AG04450 (cell line): ENCODE results near the gene NSUN2. TPM values are rescaled to one million over a fixed set of nuclear protein-coding genes. Genes with fewer than 3 reads are reported as not detected.

Experiments
- CTCF ChIA-PET: fragments of 300-600, 350-600 bp; formaldehyde crosslinking; extraction: SDS; loops from one replicate; lab custom pipeline; 2022; ENCODE audit warnings: antibody characterized with exemption, inconsistent platforms; lab: Charles Lee
- POLR2A ChIA-PET: fragments of 350-600 bp; formaldehyde crosslinking; extraction: SDS; loops from one replicate; lab custom pipeline; 2021; ENCODE audit warnings: antibody characterized with exemption, inconsistent platforms; lab: Yijun Ruan, JAX
- DNase-seq: peaks from one replicate; pipeline ENCODE4 v3.0.0-alpha.2; 2011; ENCODE audit warnings: low read depth, low spot score
- H3K27ac ChIP-seq: one replicate; pipeline ENCODE4 v1.5.1; 2012; ENCODE audit warnings: low read depth, low read length, control low read depth
- H3K27me3 ChIP-seq: one replicate; pipeline ENCODE4 v1.6.0; 2012; ENCODE audit warnings: low read length; ENCODE audit not compliant: control insufficient read depth, insufficient read depth
- H3K4me3 ChIP-seq: 2 replicates; pipeline ENCODE4 v1.5.1; 2011; ENCODE audit warnings: mild to moderate bottlenecking, low read depth, low read length, control low read depth
- H3K9me3 ChIP-seq: 2 replicates; pipeline ENCODE4 v1.5.1; 2012; ENCODE audit warnings: low read length; ENCODE audit not compliant: control insufficient read depth, insufficient read depth
- CTCF ChIP-seq: IDR thresholded peaks from 2 replicates; pipeline ENCODE4 v1.5.1; 2011; ENCODE audit warnings: low read depth, low read length, control low read depth, inconsistent platforms
- polyA plus RNA-seq: library from polyadenylated mRNA; depleted of rRNA; stranded (reverse); fragments of >200 nt; gene quantifications from 2 replicates; pipeline ENCODE4 v1.2.3, GENCODE V29; 2011; rRNA removed

The NSUN2 gene
- polyA plus RNA-seq, 1 experiment: 42.0 TPM

GRCh38 chr5:6551287-6551954, 81.4 kb downstream of the NSUN2 start:
- H3K9me3 ChIP-seq: peaks cover 3% of the 10 kb centered on the region; the same call in 1 of the 2 replicates
- no peak overlapping the region for H3K4me3 ChIP-seq
- no peaks in the 10 kb centered on the region for H3K27me3 ChIP-seq
- CTCF ChIA-PET: no interaction called here
- no peak for DNase-seq
- TF ChIP-seq CTCF: no peak
- H3K27ac ChIP-seq: no peak overlapping the region
- POLR2A ChIA-PET: no interaction called here

- POLR2A ChIA-PET: no interaction called here
- CTCF ChIA-PET: no interaction called here
Observed at GRCh38 chr5:6550628-6551027, 82.2 kb downstream of the NSUN2 start.

More at GRCh38 chr5:6550628-6551027, 82.2 kb downstream of the NSUN2 start:
- no peaks in the 10 kb centered on the region for H3K27me3 ChIP-seq
- H3K27ac ChIP-seq: no peak overlapping the region
- peaks cover 3% of the 10 kb centered on the region; the same call in 1 of the 2 replicates for H3K9me3 ChIP-seq
- no peak for TF ChIP-seq CTCF
- DNase-seq: no peak
- H3K4me3 ChIP-seq: no peak overlapping the region

Other genes starting within 250 kb of the NSUN2 start
- not detected in 2 replicates for gene UBE2QL1, start 184.2 kb downstream of the NSUN2 start, polyA plus RNA-seq
- gene SRD5A1, start 396 bp upstream of the NSUN2 start, polyA plus RNA-seq: 19.7 and 20.7 TPM in 2 replicates
- 4.0 and 7.3 TPM in 2 replicates for gene TENT4A, start 80.4 kb upstream of the NSUN2 start, polyA plus RNA-seq